Measurements from ENCODE around the gene SNAP47.

DNA sequence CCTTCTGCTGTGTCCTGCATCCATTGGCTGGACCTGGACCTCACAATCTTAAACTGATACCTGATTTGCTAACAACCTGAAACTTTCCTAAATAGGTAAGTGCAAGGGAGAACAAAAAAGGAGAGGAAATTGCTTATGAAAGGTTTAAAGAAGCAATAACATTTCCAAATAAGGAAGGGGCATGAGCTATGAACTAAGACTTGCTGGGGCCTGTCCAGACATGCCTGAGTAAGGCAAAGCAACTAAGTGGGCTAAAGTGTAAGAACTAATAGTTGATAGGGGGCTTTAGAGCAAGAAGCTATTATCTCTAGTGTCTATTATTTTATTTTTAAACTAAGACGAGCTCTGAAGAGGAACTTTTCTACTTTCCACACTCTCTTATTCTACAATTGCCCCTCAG, 11.8 kb upstream of the SNAP47 start:
- TF ChIP-seq EZH2phosphoT487 (IDR thresholded peaks at IDR 0.05; ENCODE audit: borderline replicate concordance, low read length), result no peak
- TF ChIP-seq, protein P1, sequence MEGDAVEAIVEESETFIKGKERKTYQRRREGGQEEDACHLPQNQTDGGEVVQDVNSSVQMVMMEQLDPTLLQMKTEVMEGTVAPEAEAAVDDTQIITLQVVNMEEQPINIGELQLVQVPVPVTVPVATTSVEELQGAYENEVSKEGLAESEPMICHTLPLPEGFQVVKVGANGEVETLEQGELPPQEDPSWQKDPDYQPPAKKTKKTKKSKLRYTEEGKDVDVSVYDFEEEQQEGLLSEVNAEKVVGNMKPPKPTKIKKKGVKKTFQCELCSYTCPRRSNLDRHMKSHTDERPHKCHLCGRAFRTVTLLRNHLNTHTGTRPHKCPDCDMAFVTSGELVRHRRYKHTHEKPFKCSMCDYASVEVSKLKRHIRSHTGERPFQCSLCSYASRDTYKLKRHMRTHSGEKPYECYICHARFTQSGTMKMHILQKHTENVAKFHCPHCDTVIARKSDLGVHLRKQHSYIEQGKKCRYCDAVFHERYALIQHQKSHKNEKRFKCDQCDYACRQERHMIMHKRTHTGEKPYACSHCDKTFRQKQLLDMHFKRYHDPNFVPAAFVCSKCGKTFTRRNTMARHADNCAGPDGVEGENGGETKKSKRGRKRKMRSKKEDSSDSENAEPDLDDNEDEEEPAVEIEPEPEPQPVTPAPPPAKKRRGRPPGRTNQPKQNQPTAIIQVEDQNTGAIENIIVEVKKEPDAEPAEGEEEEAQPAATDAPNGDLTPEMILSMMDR (IDR thresholded peaks at IDR 0.05; ENCODE audit: low read depth, low read length, poor library complexity, severe bottlenecking), result no peak
